Motor neuron (in vitro differentiated cells): ENCODE data around the gene TENM3. TPM values are rescaled to one million over a fixed set of nuclear protein-coding genes. Genes with fewer than 3 reads are reported as not detected.

ENCODE experiments used
- ATAC-seq, 8 experiments: fragments of 200-7000 bp; cut with Tn5 transposase; replicated peaks in 6 of 8; 2 replicates each; pipeline ENCODE4 v1.8.0; 2021; ENCODE audit warnings: mild to moderate bottlenecking in 8 of 8, moderate library complexity in 8 of 8
- H3K27ac ChIP-seq, 2 donors: fragments of 250-450 bp; sonication (Bioruptor Pico); 2 replicates each; pipeline ENCODE4 v1.9.0; 2021; ENCODE audit warnings: antibody characterized with exemption in 2 of 2, mild to moderate bottlenecking in 2 of 2, moderate library complexity in 1 of 2
- H3K4me1 ChIP-seq, 2 donors: fragments of 250-450 bp; sonication (Bioruptor Pico); replicated peaks in 1 of 2; 2 replicates each; pipeline ENCODE4 v1.6.1; 2021; ENCODE audit warnings: antibody characterized with exemption in 2 of 2, mild to moderate bottlenecking in 2 of 2, moderate library complexity in 1 of 2
- H3K4me3 ChIP-seq, 5 donors: fragments of 250-450 bp; sonication (Bioruptor Pico); 2 replicates each; pipeline ENCODE4 v1.9.0; 2021; ENCODE audit warnings: antibody characterized with exemption in 5 of 5, mild to moderate bottlenecking in 5 of 5, moderate library complexity in 4 of 5
- WGBS, 10 experiments: fragments of 450-650 bp; shearing (Covaris generic); methylation state at CpG; one replicate each; pipeline ENCODE4 v1.0.0; 2022; 5-methylcytosine and 5-hydroxymethylcytosine counted together
- in situ Hi-C, 9 experiments: fragments of 400-800 bp; cut with MboI; loops; one replicate each; pipeline ENCODE4 v1.15.0; 2021; ENCODE audit warnings: low sequenced_read_pairs in 9 of 9, low pct_unique_long_range_greater_than_20kb in 2 of 9; ENCODE audit not compliant: unreplicated experiment in 9 of 9
- total RNA-seq, 8 experiments: library from RNA; unstranded; fragments of 300-600 nt; gene quantifications; 2 replicates each; pipeline versions ENCODE4 v1.2.3 to v1.2.4, GENCODE V29; 2022

Gene TENM3
- total RNA-seq, 8 experiments from 2014 or later, result 9.1 to 129 (median 42.0) TPM

GRCh38 chr4:182640491-182640890, 397.3 kb downstream of the TENM3 start:
- H3K4me1 ChIP-seq, result peaks cover 0 to 2% of the 10 kb centered on the region in 2 donors
- in situ Hi-C loops, result no loop called here
- H3K4me3 ChIP-seq, result no peak overlapping the region
- H3K27ac ChIP-seq, result no peak overlapping the region
- ATAC-seq, result no peak
- 11 to 100% (median 94%) methylated on average over 2 to 3 of the region's 3 CpGs; no CpG with 5 or more reads in 3 of the 10 experiments for WGBS, 10 experiments

GRCh38 chr4:182640932-182641331, 397.7 kb downstream of the TENM3 start:
- in situ Hi-C loops, result no loop called here
- no peak for ATAC-seq
- 23 to 100% (median 89%) methylated on average over 2 to 7 of the region's 8 CpGs; no CpG with 5 or more reads in 1 of the 10 experiments for WGBS, 10 experiments
- no peak overlapping the region for H3K4me3 ChIP-seq
- no peak overlapping the region for H3K27ac ChIP-seq
- H3K4me1 ChIP-seq, result no peaks in the 10 kb centered on the region

- Histone ChIP-seq H3K27ac (no peak overlapping the region), H3K4me3 (no peak overlapping the region), H3K4me1 (no peaks in the 10 kb centered on the region)
- ATAC-seq, result peak in 2 of 8 experiments; percentile 30 to 39
- 0 to 86% (median 77%) methylated on average over 1 to 2 of the region's 2 CpGs; no CpG with 5 or more reads in 1 of the 10 experiments for WGBS, 10 experiments
- in situ Hi-C loops, result no loop called here
Observed at GRCh38 chr4:182642831-182643230, 399.6 kb downstream of the TENM3 start.

- in situ Hi-C loops, result no loop called here
- Histone ChIP-seq H3K27ac (no peak overlapping the region), H3K4me1 (no peaks in the 10 kb centered on the region), H3K4me3 (no peak overlapping the region)
- WGBS, 10 experiments, result 0 to 100% (median 86%) methylated on average over 1 to 7 of the region's 7 CpGs
- ATAC-seq, result no peak
Observed at GRCh38 chr4:182643801-182644682, 400.8 kb downstream of the TENM3 start.

GRCh38 chr4:182644683-182645050, 401.5 kb downstream of the TENM3 start:
- in situ Hi-C loops, result no loop called here
- WGBS, 10 experiments, result 0 to 100% (median 100%) methylated on average over 1 of the region's 1 CpG; no CpG with 5 or more reads in 1 of the 10 experiments
- Histone ChIP-seq H3K4me1 (no peaks in the 10 kb centered on the region), H3K4me3 (no peak overlapping the region), H3K27ac (no peak overlapping the region)
- ATAC-seq, result no peak

- H3K27ac ChIP-seq, result no peak overlapping the region
- in situ Hi-C loops, result no loop called here
- no peak overlapping the region for H3K4me3 ChIP-seq
- WGBS, 10 experiments, result 70 to 91% (median 89%) methylated on average over 1 of the region's 1 CpG; no CpG with 5 or more reads in 7 of the 10 experiments
- no peaks in the 10 kb centered on the region for H3K4me1 ChIP-seq
- ATAC-seq, result no peak
Observed at GRCh38 chr4:182645511-182645910, 402.3 kb downstream of the TENM3 start.

- Histone ChIP-seq H3K4me1 (no peaks in the 10 kb centered on the region), H3K27ac (no peak overlapping the region), H3K4me3 (no peak overlapping the region)
- ATAC-seq, result no peak
- in situ Hi-C loops, result no loop called here
- 0 to 100% (median 80%) methylated on average over 1 to 4 of the region's 4 CpGs; no CpG with 5 or more reads in 1 of the 10 experiments for WGBS, 10 experiments
Observed at GRCh38 chr4:182647646-182648300, 404.6 kb downstream of the TENM3 start.

GRCh38 chr4:182648766-182649165, 405.6 kb downstream of the TENM3 start:
- in situ Hi-C loops, result no loop called here
- H3K4me3 ChIP-seq, result no peak overlapping the region
- H3K4me1 ChIP-seq, result no peaks in the 10 kb centered on the region
- no peak overlapping the region for H3K27ac ChIP-seq
- ATAC-seq, result no peak

GRCh38 chr4:182649698-182650477, 406.7 kb downstream of the TENM3 start:
- Histone ChIP-seq H3K4me1 (no peaks in the 10 kb centered on the region), H3K4me3 (no peak overlapping the region), H3K27ac (no peak overlapping the region)
- WGBS, 10 experiments, result 22 to 100% (median 94%) methylated on average over 1 to 7 of the region's 8 CpGs; no CpG with 5 or more reads in 1 of the 10 experiments
- in situ Hi-C loops, result no loop called here
- no peak for ATAC-seq

GRCh38 chr4:182653596-182653995, 410.4 kb downstream of the TENM3 start:
- ATAC-seq, result no peak
- Histone ChIP-seq H3K4me1 (no peaks in the 10 kb centered on the region), H3K27ac (no peak overlapping the region), H3K4me3 (no peak overlapping the region)
- in situ Hi-C loops, result no loop called here
- WGBS, 10 experiments, result 49 to 100% (median 87%) methylated on average over 1 to 3 of the region's 3 CpGs; no CpG with 5 or more reads in 1 of the 10 experiments

GRCh38 chr4:182655340-182655739, 412.1 kb downstream of the TENM3 start:
- ATAC-seq, result peak in 1 of 8 experiments; percentile 91
- H3K4me3 ChIP-seq, result no peak overlapping the region
- H3K4me1 ChIP-seq, result no peaks in the 10 kb centered on the region
- H3K27ac ChIP-seq, result no peak overlapping the region
- in situ Hi-C loops, result no loop called here
- 25 to 100% (median 94%) methylated on average over 1 to 7 of the region's 7 CpGs for WGBS, 10 experiments

- in situ Hi-C loops, result no loop called here
- Histone ChIP-seq H3K4me1 (peaks cover 0 to 6% of the 10 kb centered on the region in 2 donors), H3K27ac (no peak overlapping the region), H3K4me3 (no peak overlapping the region)
- peak in 1 of 8 experiments; percentile 45 for ATAC-seq
- 8 to 96% (median 79%) methylated on average over 1 to 2 of the region's 2 CpGs; no CpG with 5 or more reads in 2 of the 10 experiments for WGBS, 10 experiments
Observed at GRCh38 chr4:182662551-182662950, 419.3 kb downstream of the TENM3 start.

GRCh38 chr4:182671231-182671630, 428.0 kb downstream of the TENM3 start:
- no peak overlapping the region for H3K27ac ChIP-seq
- WGBS, 10 experiments, result 11 to 100% (median 87%) methylated on average over 2 to 3 of the region's 3 CpGs; no CpG with 5 or more reads in 4 of the 10 experiments

More at GRCh38 chr4:182671231-182671630, 428.0 kb downstream of the TENM3 start:
- Histone ChIP-seq H3K4me3 (no peak overlapping the region), H3K4me1 (no peaks in the 10 kb centered on the region)
- in situ Hi-C loops, result no loop called here
- no peak for ATAC-seq
